ENCODE results near the gene COL19A1.

COL19A1 gene

GRCh38 chr6:70168681-70169377 is 302.5 kb downstream of the COL19A1 start:
- DNase-seq (ENCODE audit: low spot score): no peak

- DNase-seq (ENCODE audit: low spot score): no peak
Measured at GRCh38 chr6:70171236-70171635, 304.9 kb downstream of the COL19A1 start.

DNA sequence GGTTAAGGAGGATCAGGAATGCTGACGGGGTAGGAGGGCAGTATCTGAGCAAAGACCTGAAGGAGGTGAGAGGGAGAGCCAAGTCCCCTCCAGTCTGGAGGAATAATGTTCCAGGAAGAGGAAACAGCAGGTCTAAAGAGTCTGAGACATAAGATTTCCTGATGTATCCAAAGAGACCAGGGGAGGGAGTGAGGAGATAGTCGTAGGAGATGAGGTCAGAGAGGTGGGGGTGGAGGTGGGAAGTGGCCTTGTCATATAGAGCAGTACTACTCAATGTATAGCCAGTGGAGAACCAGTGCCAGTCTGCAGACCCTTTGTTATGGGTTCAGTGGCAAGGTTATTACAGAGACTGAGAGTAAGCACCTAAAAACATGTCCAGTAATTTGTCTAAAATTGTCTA is 305.9 kb downstream of the COL19A1 start:
- DNase-seq (ENCODE audit: low spot score): no peak

GRCh38 chr6:70175770-70176169 is 309.4 kb downstream of the COL19A1 start:
- DNase-seq (ENCODE audit: low spot score): no peak

- DNase-seq (ENCODE audit: low spot score): no peak
Measured at GRCh38 chr6:70176842-70177550, 310.6 kb downstream of the COL19A1 start.

DNA sequence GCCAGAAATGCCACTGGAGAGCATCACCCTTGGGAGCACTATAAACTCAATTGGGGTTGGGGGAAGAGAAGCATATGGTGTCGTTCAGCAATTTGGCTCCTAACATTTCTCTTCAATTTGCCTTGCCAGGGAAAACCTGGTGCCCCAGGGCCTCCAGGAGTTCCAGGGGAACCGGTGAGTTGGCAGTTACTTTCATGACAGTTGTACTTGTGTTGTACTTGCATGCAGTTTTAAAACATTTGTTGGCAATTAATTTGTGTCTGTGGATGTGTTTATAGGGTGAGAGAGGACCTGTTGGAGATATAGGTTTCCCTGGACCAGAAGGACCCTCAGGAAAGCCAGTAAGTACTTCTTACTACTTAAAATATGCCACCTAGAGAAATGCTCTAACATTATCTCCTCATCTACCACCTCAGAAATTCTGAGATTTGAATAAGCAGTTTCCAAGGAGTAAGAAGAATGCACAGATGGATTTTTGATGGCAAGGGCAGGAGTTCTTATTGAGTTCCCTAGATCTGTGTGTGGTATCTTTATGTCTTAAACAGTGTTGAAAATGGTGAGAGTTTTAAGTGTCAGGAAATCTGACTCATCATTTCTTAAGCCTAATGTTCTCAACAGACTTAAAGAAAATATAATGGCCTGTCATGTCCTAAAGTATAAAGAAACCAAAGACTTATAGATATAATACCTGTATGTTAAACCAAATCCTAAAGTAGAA is 314.0 kb downstream of the COL19A1 start:
- DNase-seq (ENCODE audit: low spot score): no peak

GRCh38 chr6:70180901-70181599 is 314.7 kb downstream of the COL19A1 start:
- no peak for DNase-seq (ENCODE audit: low spot score)

GRCh38 chr6:70183538-70183937 is 317.2 kb downstream of the COL19A1 start:
- DNase-seq (ENCODE audit: low spot score): no peak

GRCh38 chr6:70184723-70185122 is 318.4 kb downstream of the COL19A1 start:
- DNase-seq (ENCODE audit: low spot score): no peak

- DNase-seq (ENCODE audit: low spot score): no peak
Measured at GRCh38 chr6:70186461-70186860, 320.1 kb downstream of the COL19A1 start.

DNA sequence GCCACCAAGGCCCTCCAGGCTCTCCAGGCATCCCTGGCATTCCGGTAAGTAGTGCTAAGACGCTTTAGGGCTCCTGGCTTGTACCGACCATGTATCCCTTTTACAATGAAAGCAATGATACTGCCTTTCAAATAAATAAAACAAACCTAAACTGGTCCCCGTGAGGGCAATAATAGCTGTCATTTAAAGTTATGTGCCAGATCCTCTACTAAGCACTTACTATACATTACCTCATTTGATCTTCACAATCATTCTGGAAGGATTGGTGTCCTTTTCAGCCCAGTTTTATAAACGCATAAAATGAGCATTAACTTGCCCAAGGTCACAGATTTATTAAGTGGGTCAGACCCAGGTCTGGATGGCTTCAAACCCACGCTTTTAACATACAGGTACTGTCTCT is 321.8 kb downstream of the COL19A1 start:
- no peak for DNase-seq (ENCODE audit: low spot score)

DNA sequence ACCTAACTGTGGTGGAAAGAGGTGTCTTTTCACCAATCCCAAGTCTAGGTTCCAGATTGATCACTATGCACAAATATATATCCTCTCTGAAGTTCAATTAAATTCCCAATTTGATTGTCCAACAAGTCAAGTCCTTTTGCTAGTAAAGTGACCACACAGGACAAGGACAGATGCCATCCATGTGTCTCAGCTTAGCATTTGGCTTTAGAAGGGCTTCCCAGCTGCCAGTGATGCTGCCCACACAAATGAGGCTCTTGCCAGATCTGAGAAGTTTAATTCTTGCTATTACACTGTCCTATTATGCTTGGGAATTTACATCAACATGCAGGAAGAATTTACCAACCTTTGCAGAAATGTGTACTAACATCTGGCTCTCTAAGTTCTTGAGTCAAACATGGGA is 328.1 kb downstream of the COL19A1 start:
- no peak for DNase-seq (ENCODE audit: low spot score)

DNA sequence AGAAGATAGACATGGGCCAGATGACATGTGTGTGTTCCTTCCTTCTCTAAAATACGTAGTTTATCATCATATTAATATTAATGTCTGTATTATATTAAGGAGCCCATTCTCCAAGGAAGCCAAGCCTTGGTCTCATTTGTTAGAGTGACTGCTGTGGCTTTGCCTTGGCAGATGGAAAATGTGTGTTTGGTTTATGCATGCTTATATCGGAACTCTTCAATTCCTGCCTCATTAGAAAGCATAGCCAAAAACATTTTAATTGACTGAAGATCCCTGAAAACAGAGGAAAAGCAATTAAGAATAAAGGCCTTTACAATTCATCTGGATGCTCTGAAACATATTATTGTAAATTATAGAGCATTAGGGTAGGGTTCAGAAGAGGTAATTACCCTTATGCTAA is 330.2 kb downstream of the COL19A1 start:
- DNase-seq (ENCODE audit: low spot score): no peak

GRCh38 chr6:70198785-70199184 is 332.4 kb downstream of the COL19A1 start:
- DNase-seq (ENCODE audit: low spot score): no peak

DNA sequence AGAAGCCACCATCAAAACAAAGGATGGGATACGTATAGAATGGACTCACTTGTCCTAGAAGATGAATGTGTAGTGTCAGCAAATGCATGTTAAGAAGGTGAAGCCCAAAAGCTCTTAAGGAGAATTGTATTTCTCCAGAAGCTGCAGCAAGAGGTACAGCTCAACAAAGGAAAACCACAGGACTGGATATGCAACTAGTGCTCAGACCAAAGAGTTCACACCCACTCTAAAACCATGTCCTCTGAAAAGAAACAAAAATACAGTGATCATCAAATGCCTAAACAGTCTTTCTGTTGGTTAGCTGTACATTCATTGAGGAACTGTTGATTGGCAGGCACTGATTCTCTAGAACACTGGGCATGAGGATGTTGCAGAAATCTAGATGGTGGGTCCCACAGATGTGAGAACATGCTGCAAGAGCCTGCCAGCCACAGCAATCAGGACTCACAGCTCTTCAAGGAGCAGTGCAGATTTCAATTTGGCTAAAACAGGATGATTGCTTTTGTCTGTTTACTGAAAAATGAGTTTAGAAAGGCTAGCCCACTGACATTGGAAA is 342.0 kb downstream of the COL19A1 start:
- DNase-seq (ENCODE audit: low spot score): no peak

DNA sequence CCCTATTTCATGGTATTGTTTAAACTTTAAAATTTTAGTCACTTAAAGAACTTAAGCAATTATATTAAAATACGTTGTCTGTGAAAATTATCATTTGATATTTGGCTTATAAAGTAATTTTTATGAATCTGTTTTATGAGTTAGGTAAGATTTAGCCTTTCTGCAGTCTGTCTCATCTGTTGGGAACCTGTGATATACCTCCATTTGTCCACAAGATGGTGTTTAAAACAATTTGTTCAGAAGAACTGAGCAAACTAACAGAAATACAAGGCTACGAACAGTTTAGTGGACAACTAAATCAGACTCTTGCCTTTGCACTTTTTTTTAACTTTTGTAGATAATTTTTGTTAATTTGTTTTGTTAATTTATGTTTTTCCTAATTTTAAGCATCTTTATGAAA is 344.1 kb downstream of the COL19A1 start:
- DNase-seq (ENCODE audit: low spot score): peak; percentile 48

GRCh38 chr6:70215460-70216108 is 349.2 kb downstream of the COL19A1 start:
- DNase-seq (ENCODE audit: low spot score): no peak

DNA sequence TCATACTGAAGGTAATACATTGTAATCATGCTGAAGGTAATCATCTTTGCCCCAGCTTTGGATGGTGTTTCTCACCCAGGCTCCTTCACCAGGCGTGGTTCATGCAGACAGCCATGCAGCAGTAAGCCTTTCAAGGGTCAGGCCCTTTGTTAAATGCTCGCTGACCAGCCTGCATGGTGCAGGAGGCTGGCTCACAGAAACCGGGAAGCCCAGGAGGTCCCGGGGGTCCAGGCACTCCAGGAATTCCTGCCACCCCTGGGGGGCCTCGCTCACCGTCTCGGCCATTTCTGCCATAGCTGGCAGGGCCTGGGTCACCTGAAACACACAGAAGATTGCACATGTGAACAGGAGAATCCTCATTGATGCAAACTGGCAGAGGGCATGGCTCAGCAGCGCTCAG is 350.4 kb downstream of the COL19A1 start:
- DNase-seq (ENCODE audit: low spot score): no peak

- no peak for DNase-seq (ENCODE audit: low spot score)
Measured at GRCh38 chr6:70219943-70220613, 353.7 kb downstream of the COL19A1 start.

DNA sequence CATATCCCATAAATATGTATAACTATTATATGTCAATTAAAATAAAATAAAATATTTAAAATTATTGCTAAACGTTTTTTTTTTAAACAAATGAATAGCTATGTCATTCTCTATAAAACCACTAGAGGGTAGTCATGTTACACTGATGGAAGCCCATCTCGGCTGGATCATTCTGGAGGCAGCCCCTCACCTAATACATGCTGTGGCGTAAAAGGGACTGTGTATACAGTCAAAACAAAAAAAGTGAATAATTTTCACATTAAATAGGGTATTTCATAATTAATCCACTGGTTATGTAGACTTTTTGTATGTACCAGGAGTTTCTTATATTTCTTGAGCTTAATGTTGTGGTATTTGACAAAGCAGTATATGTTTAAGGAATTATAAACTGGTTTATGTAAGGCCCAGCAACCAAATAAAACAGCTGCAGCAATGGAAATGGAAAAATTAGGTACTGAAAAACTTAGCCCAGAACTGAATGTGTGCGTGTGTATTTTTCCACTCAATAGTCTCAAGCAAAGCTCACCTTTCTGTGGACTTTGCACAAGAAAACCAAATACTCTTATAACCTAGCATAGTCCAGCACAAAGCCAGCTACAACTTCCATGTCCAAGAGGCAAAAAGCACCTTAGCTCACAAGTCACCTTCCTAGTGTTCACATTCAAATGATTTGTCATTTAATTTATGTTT is 354.8 kb downstream of the COL19A1 start:
- DNase-seq (ENCODE audit: low spot score): peak; percentile 69
